Measurements from ENCODE around the gene GLCE. TPM values are rescaled to one million over a fixed set of nuclear protein-coding genes. Genes with fewer than 3 reads are reported as not detected.

The GLCE gene
- total RNA-seq, 4 donors from 2014 or later, result 4.8 to 6.6 (median 5.6) TPM

DNA sequence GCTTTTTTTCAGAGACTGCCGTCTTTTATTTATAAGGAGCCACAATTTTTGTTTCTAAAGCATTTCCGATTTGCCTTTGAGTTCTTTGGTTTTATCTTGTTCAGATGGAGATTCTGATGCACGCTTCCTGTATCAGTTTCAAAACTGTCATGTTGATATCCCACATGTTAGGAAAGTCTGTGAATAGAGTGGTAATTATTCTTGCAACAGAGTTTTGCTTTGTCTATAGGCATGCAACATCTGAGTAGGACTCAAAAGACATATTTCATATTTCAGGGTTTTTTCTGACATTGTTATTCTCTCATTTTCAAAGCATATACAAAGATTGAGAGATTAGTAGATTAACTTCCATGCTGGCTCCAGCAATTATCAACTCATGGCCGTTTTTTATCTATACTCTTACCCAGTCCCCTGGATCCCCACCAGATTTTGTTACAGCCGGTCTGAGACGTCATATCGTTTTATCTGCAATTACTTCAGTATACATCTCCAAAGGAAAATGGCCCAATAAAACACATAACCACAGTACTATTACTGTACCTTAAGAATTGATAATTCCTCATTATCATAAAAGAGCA is 160.6 kb downstream of the GLCE start:
- Histone ChIP-seq H3K4me1 (no peaks in the 10 kb centered on the region), H3K27ac (no peak overlapping the region), H3K27me3 (peaks cover 0 to 6% (median 0%) of the 10 kb centered on the region in 3 donors), H3K4me3 (no peak overlapping the region), H3K9me3 (no peaks in the 10 kb centered on the region), H3K36me3 (no peaks in the 10 kb centered on the region)
- in situ Hi-C loops (cut with MboI; ENCODE audit: low sequenced_read_pairs in 4 of 4), result no loop called here
- DNase-seq (no peak), ATAC-seq (no peak)
- intact Hi-C loops (cut with DNase I; ENCODE audit: low total_unique reads), result no loop called here
- TF ChIP-seq POLR2A (IDR thresholded peaks at IDR 0.05), result no peak
- TF ChIP-seq, protein P1, sequence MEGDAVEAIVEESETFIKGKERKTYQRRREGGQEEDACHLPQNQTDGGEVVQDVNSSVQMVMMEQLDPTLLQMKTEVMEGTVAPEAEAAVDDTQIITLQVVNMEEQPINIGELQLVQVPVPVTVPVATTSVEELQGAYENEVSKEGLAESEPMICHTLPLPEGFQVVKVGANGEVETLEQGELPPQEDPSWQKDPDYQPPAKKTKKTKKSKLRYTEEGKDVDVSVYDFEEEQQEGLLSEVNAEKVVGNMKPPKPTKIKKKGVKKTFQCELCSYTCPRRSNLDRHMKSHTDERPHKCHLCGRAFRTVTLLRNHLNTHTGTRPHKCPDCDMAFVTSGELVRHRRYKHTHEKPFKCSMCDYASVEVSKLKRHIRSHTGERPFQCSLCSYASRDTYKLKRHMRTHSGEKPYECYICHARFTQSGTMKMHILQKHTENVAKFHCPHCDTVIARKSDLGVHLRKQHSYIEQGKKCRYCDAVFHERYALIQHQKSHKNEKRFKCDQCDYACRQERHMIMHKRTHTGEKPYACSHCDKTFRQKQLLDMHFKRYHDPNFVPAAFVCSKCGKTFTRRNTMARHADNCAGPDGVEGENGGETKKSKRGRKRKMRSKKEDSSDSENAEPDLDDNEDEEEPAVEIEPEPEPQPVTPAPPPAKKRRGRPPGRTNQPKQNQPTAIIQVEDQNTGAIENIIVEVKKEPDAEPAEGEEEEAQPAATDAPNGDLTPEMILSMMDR (IDR thresholded peaks at IDR 0.05 in 4 of 5, conservative IDR thresholded peaks at IDR 0.05 in 1 of 5), result no peak

Other genes with a start within 250 kb of the GLCE start
- gene SPESP1, start 230.1 kb upstream of the GLCE start, total RNA-seq, result 1 to 10 TPM; 1.3 to 3.6 (median 1.6) TPM
- not detected for gene NOX5, start 145.9 kb upstream of the GLCE start, total RNA-seq
- under 1 TPM in 3 of 4 donors, not detected in 1; 0.07 to 0.10 (median 0.10) TPM for gene PAQR5, start 138.3 kb downstream of the GLCE start, total RNA-seq